K562 (cell line): ENCODE data around the gene STX7. TPM values are rescaled to one million over a fixed set of nuclear protein-coding genes. Genes with fewer than 3 reads are reported as not detected.

Experiments
- ATAC-seq: fragments of 200-7000 bp; cut with Tn5 transposase; 3 replicates; pipeline ENCODE4 v1.9.1; 2020; ENCODE audit warnings: moderate library complexity
- BruUV-seq: library from RNA; stranded (reverse); fragments of 400-500 nt; replicated peaks from 2 replicates; lab custom pipeline; 2021; lab: Mats Ljungman, UMichigan
- CTCF ChIA-PET: fragments of 300-600 bp; formaldehyde crosslinking; extraction: SDS; loops from one replicate; lab custom pipeline; 2021; ENCODE audit warnings: low intra/inter-chr PET ratio; lab: Yijun Ruan, JAX
- POLR2A ChIA-PET: fragments of 300-600, 350-650 bp; sonication (Branson Sonifier 250); formaldehyde crosslinking; extraction: SDS; loops from one replicate; lab custom pipeline; 2021; ENCODE audit warnings: antibody characterized with exemption, inconsistent platforms; lab: Yijun Ruan, JAX
- DNase-seq, 4 experiments: peaks; one replicate each; pipeline versions ENCODE4 v3.0.0 to v3.0.0-alpha.2; 2011 to 2018; ENCODE audit warnings: low spot score in 3 of 4, mixed read lengths in 3 of 4; ENCODE audit errors: extremely low read depth in 1 of 4
- FAIRE-seq: peaks from 2 replicates; lab custom pipeline; 2011; peaks lifted over from hg19 to GRCh38; lab: Jason Lieb, UNC
- H2AFZ ChIP-seq: 2 replicates; pipeline ENCODE4 v1.6.0; 2011; ENCODE audit warnings: low read depth, low read length, control low read depth, inconsistent platforms
- H3K27ac ChIP-seq: fragments of 200-600 bp; 3 replicates; pipeline ENCODE4 v1.8.0; 2011; ENCODE audit warnings: low read depth, mild to moderate bottlenecking, control low read depth, inconsistent platforms, low read length, moderate library complexity, mixed read lengths; ENCODE audit errors: extremely low read depth
- H3K27me3 ChIP-seq, 2 experiments: fragments of 300-600 bp in 1 of 2; 2 replicates in 1 of 2; 3 replicates in 1 of 2; pipeline versions ENCODE4 v1.6.0 to v1.8.0; 2011; ENCODE audit warnings: inconsistent platforms in 2 of 2, low read length in 2 of 2, mild to moderate bottlenecking in 1 of 2, mixed read lengths in 1 of 2, moderate library complexity in 1 of 2; ENCODE audit not compliant: control insufficient read depth in 2 of 2, insufficient read depth in 2 of 2
- H3K36me3 ChIP-seq: fragments of 300-600 bp; 3 replicates; pipeline ENCODE4 v1.8.0; 2011; ENCODE audit warnings: mild to moderate bottlenecking, low read length, inconsistent platforms; ENCODE audit not compliant: control insufficient read depth, insufficient read depth
- H3K4me1 ChIP-seq, 2 experiments: fragments of 200-600 bp in 1 of 2; replicated peaks in 1 of 2; 2 replicates in 1 of 2; 3 replicates in 1 of 2; pipeline versions ENCODE4 v1.5.1 to v1.8.0; 2011; ENCODE audit warnings: inconsistent platforms in 2 of 2, low read length in 2 of 2, mild to moderate bottlenecking in 1 of 2, mixed read lengths in 1 of 2, moderate library complexity in 1 of 2; ENCODE audit not compliant: control insufficient read depth in 2 of 2, insufficient read depth in 2 of 2
- H3K4me2 ChIP-seq: 2 replicates; pipeline ENCODE4 v1.6.1; 2011; ENCODE audit warnings: low read length, control low read depth, inconsistent platforms, mixed read lengths; ENCODE audit not compliant: insufficient read depth
- H3K4me3 ChIP-seq: fragments of 200-600 bp; sonication (generic), shearing (Covaris generic); 2 replicates; pipeline ENCODE4 v1.5.1; 2016; ENCODE audit warnings: control low read depth, inconsistent platforms
- H3K79me2 ChIP-seq: fragments of 200-600 bp; 3 replicates; pipeline ENCODE4 v1.8.0; 2011; ENCODE audit warnings: low read length, inconsistent platforms; ENCODE audit not compliant: control insufficient read depth, insufficient read depth
- H3K9ac ChIP-seq, 2 experiments: 2 replicates each; pipeline versions ENCODE4 v1.6.0 to v1.6.1; 2011; ENCODE audit warnings: low read depth in 2 of 2, low read length in 2 of 2, control low read depth in 1 of 2, inconsistent platforms in 1 of 2, mild to moderate bottlenecking in 1 of 2, mixed read lengths in 1 of 2; ENCODE audit not compliant: insufficient read depth in 1 of 2
- H3K9me1 ChIP-seq: one replicate; pipeline ENCODE4 v1.6.0; 2011; ENCODE audit warnings: inconsistent platforms, mild to moderate bottlenecking, low read length, moderate library complexity; ENCODE audit not compliant: control insufficient read depth, insufficient read depth
- H3K9me3 ChIP-seq: replicated peaks from 2 replicates; pipeline ENCODE4 v1.5.1; 2011; ENCODE audit warnings: low read depth, low read length, inconsistent platforms; ENCODE audit not compliant: control insufficient read depth, insufficient read depth
- H4K20me1 ChIP-seq: replicated peaks from 2 replicates; pipeline ENCODE4 v1.6.1; 2011; ENCODE audit warnings: low read length, inconsistent platforms, mixed read lengths; ENCODE audit not compliant: control insufficient read depth, insufficient read depth
- DPF2 ChIP-seq: fragments of 450-650 bp; IDR thresholded peaks from 2 replicates; pipeline ENCODE4 v1.6.1; 2016
- WGBS: fragments of 100-300 bp; shearing (Covaris generic); methylation state at CpG from one replicate; pipeline ENCODE4 v1.1.6; 2016; ENCODE audit warnings: low coverage, mixed read lengths; ENCODE audit not compliant: insufficient coverage; ENCODE audit errors: missing lambda C conversion rate; 5-methylcytosine and 5-hydroxymethylcytosine counted together
- in situ Hi-C: fragments of 300-500 bp; cut with MboI; formaldehyde crosslinking; loops from 4 replicates; pipeline ENCODE4 v1.15.0; 2018; ENCODE audit warnings: inconsistent platforms, mixed read lengths
- intact Hi-C: fragments of 100-400 bp; cut with micrococcal nuclease; formaldehyde crosslinking; loops from 2 replicates; pipeline ENCODE4 v1.14.2; 2022
- polyA plus RNA-seq, 8 experiments: library from polyadenylated mRNA; depleted of rRNA in 4 of 8; stranded (reverse) in 5 of 8; unstranded in 3 of 8; fragments of >200 nt; fragmentation: Nextera tagmentation in 2 of 8; fragmentation: Illumina TruSeq in 1 of 8; extraction: Ambion mirVana in 2 of 8; extraction: Trizol in 1 of 8; gene quantifications; 2 replicates each; pipeline versions ENCODE4 v1.2.1 to v1.2.3, GENCODE V29; 2011 to 2014; ENCODE audit warnings: inconsistent platforms in 1 of 8, missing spikeins in 1 of 8
- total RNA-seq, 7 experiments: library from RNA; depleted of rRNA in 6 of 7; stranded (reverse); fragments of >200 nt in 6 of 7; fragmentation: Illumina TruSeq in 2 of 7; extraction: Trizol in 2 of 7; gene quantifications; 2 replicates each; pipeline versions ENCODE4 v1.2.1 to v1.2.3, GENCODE V29; 2011 to 2021; ENCODE audit warnings: low replicate concordance in 1 of 7
- TF ChIP-seq, protein P1 (sequence below), 2 experiments: IDR thresholded peaks in 1 of 2; conservative IDR thresholded peaks in 1 of 2; 2 replicates each; pipeline ENCODE4 v1.6.1; 2016; ENCODE audit warnings: low read depth in 2 of 2, mild to moderate bottlenecking in 1 of 2, missing compliant biosample characterization in 1 of 2, missing genetic modification characterization in 1 of 2, moderate library complexity in 1 of 2

Gene STX7
- total and polyA plus RNA-seq, 9 of the 15 experiments (the other 6 are each of a cell fraction or from before 2014, with no cell fraction given) = 13.0 to 34.4 (median 25.3) TPM

- no TSS peak for BruUV-seq
- no peaks in the 10 kb centered on the region for H4K20me1 ChIP-seq
- peaks cover 10 to 12% of the 10 kb centered on the region in 2 experiments; a peak in 4 of 5 replicates for H3K27me3 ChIP-seq
- H3K4me3 ChIP-seq = no peak overlapping the region
- no peak overlapping the region for H3K4me2 ChIP-seq
- DNase-seq = no peak
- POLR2A ChIA-PET = interaction anchor here (0.6 to 1.1 kb wide), 3 partner anchors 9 to 289 kb away, joined by 3 read pairs; no protein-coding TSS in a partner anchor
- H3K36me3 ChIP-seq = no peaks in the 10 kb centered on the region
- 0% methylated on average over 5 of the region's 5 CpGs for WGBS
- no peak for FAIRE-seq
- TF ChIP-seq, protein P1, sequence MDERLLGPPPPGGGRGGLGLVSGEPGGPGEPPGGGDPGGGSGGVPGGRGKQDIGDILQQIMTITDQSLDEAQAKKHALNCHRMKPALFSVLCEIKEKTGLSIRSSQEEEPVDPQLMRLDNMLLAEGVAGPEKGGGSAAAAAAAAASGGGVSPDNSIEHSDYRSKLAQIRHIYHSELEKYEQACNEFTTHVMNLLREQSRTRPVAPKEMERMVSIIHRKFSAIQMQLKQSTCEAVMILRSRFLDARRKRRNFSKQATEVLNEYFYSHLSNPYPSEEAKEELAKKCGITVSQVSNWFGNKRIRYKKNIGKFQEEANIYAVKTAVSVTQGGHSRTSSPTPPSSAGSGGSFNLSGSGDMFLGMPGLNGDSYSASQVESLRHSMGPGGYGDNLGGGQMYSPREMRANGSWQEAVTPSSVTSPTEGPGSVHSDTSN (CRISPR knock-in tag; IDR thresholded peaks at IDR 0.05; ENCODE audit: low read depth) = no peak
- TF ChIP-seq, protein P1 (tag; conservative IDR thresholded peaks at IDR 0.05; ENCODE audit: low read depth) = peak; percentile 60
- TF ChIP-seq DPF2 = no peak
- H3K4me1 ChIP-seq = no peaks in the 10 kb centered on the region; a peak in 1 of 5 replicates
- H3K27ac ChIP-seq = no peak overlapping the region
- no peak for ATAC-seq
- H2AFZ ChIP-seq = no peak overlapping the region
- intact Hi-C loops = loop anchor here (10.0 kb wide), 1 partner anchor 1390 kb away; no protein-coding TSS in a partner anchor
- CTCF ChIA-PET = no interaction called here
- H3K9ac ChIP-seq = no peak overlapping the region
- no peaks in the 10 kb centered on the region for H3K79me2 ChIP-seq
- H3K9me3 ChIP-seq = no peaks in the 10 kb centered on the region
- no peaks in the 10 kb centered on the region for H3K9me1 ChIP-seq
- in situ Hi-C loops = loop anchor here (25.0 kb wide), 3 partner anchors 238 to 1563 kb away; partner anchors contain the start of gene VNN2
Observed at GRCh38 chr6:132524646-132525045, 11.7 kb upstream of the STX7 start.
